ENCODE results near the gene SH3BP4.
"Not testable (repeated sequence)": the region's sequence is repeated elsewhere in the genome, so short reads cannot be mapped to it uniquely, and the experiment has no call there.

SH3BP4 gene

GRCh38 chr2:235001237-235002133 lies 49.7 kb downstream of the SH3BP4 start:
- no peak for DNase-seq

- DNase-seq = no peak
Observed at GRCh38 chr2:235002198-235003095, 50.6 kb downstream of the SH3BP4 start.

GRCh38 chr2:235003096-235003775 lies 51.4 kb downstream of the SH3BP4 start:
- DNase-seq = no peak

GRCh38 chr2:235004329-235004903 lies 52.6 kb downstream of the SH3BP4 start:
- DNase-seq = no peak

- no peak for DNase-seq
Observed at GRCh38 chr2:235005023-235005422, 53.2 kb downstream of the SH3BP4 start.

GRCh38 chr2:235005603-235006259 lies 53.9 kb downstream of the SH3BP4 start:
- no peak for DNase-seq

GRCh38 chr2:235006461-235006860 lies 54.6 kb downstream of the SH3BP4 start:
- no peak for DNase-seq

GRCh38 chr2:235006986-235007385 lies 55.2 kb downstream of the SH3BP4 start:
- DNase-seq = no peak

- no peak for DNase-seq
Observed at GRCh38 chr2:235007664-235008457, 56.0 kb downstream of the SH3BP4 start.

- peak; percentile 28 for DNase-seq
Observed at GRCh38 chr2:235008584-235009044, 56.8 kb downstream of the SH3BP4 start.

- no peak for DNase-seq
Observed at GRCh38 chr2:235009081-235009480, 57.3 kb downstream of the SH3BP4 start.

GRCh38 chr2:235010117-235010714 lies 58.4 kb downstream of the SH3BP4 start:
- DNase-seq = no peak

- no peak for DNase-seq
Observed at GRCh38 chr2:235011607-235011928, 59.8 kb downstream of the SH3BP4 start.

GRCh38 chr2:235011929-235012631 lies 60.3 kb downstream of the SH3BP4 start:
- DNase-seq = no peak

- no peak for DNase-seq
Observed at GRCh38 chr2:235017441-235017840, 65.6 kb downstream of the SH3BP4 start.

GRCh38 chr2:235018838-235019237 lies 67.0 kb downstream of the SH3BP4 start:
- no peak for DNase-seq

GRCh38 chr2:235020141-235020540 lies 68.3 kb downstream of the SH3BP4 start:
- not testable (repeated sequence) for DNase-seq

- no peak for DNase-seq
Observed at GRCh38 chr2:235021752-235022151, 69.9 kb downstream of the SH3BP4 start.

- DNase-seq = no peak
Observed at GRCh38 chr2:235024191-235024860, 72.5 kb downstream of the SH3BP4 start.

Data from NCI-H1048 (cell line).